WTC11 (cell line): Measurements from ENCODE around the gene SPTB.

Experiments
- CTCF ChIP-seq: fragments of 200-600 bp; IDR thresholded peaks from 2 replicates; pipeline ENCODE4 v1.8.0; 2022; ENCODE audit warnings: antibody characterized with exemption
- FOXP1 ChIP-seq: sonication (generic); formaldehyde crosslinking; IDR thresholded peaks from 2 replicates; pipeline ENCODE4 v1.8.0; 2022; ENCODE audit warnings: missing genetic modification reagents, mild to moderate bottlenecking, moderate library complexity, borderline replicate concordance
- JUN ChIP-seq: sonication (generic); formaldehyde crosslinking; IDR thresholded peaks from 2 replicates; pipeline ENCODE4 v1.8.0; 2023; ENCODE audit warnings: mild to moderate bottlenecking, missing genetic modification reagents
- OVOL2 ChIP-seq: fragments of 250-450 bp; sonication (Bioruptor Pico); IDR thresholded peaks from 2 replicates; pipeline ENCODE4 v1.9.0; 2021; ENCODE audit warnings: mild to moderate bottlenecking, borderline replicate concordance
- TEAD4 ChIP-seq: sonication (generic); formaldehyde crosslinking; IDR thresholded peaks from 2 replicates; pipeline ENCODE4 v1.8.0; 2022; ENCODE audit warnings: mild to moderate bottlenecking, missing genetic modification reagents
- ZBTB21 ChIP-seq: sonication (generic); formaldehyde crosslinking; IDR thresholded peaks from 2 replicates; pipeline ENCODE4 v1.8.1; 2023; ENCODE audit warnings: mild to moderate bottlenecking, missing genetic modification reagents, borderline replicate concordance
- ZNF138 ChIP-seq: sonication (generic); formaldehyde crosslinking; conservative IDR thresholded peaks from 2 replicates; pipeline ENCODE4 v1.8.1; 2022; ENCODE audit warnings: mild to moderate bottlenecking, moderate library complexity, missing genetic modification reagents
- TF ChIP-seq, protein P1 (sequence below): sonication (generic); formaldehyde crosslinking; IDR thresholded peaks from 2 replicates; pipeline ENCODE4 v1.8.0; 2023; ENCODE audit warnings: missing genetic modification reagents
- TF ChIP-seq, protein P2 (sequence below): sonication (generic); formaldehyde crosslinking; IDR thresholded peaks from 2 replicates; pipeline ENCODE4 v1.8.0; 2022; ENCODE audit warnings: mild to moderate bottlenecking, missing genetic modification reagents

- no peak for TF ChIP-seq OVOL2 (CRISPR knock-in tag)
- TF ChIP-seq, protein P1, sequence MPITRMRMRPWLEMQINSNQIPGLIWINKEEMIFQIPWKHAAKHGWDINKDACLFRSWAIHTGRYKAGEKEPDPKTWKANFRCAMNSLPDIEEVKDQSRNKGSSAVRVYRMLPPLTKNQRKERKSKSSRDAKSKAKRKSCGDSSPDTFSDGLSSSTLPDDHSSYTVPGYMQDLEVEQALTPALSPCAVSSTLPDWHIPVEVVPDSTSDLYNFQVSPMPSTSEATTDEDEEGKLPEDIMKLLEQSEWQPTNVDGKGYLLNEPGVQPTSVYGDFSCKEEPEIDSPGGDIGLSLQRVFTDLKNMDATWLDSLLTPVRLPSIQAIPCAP = no peak
- no peak for TF ChIP-seq FOXP1 (CRISPR knock-in tag)
- no peak for TF ChIP-seq ZBTB21 (CRISPR knock-in tag)
- no peak for TF ChIP-seq CTCF
- no peak for TF ChIP-seq JUN (CRISPR knock-in tag)
- TF ChIP-seq, protein P2, sequence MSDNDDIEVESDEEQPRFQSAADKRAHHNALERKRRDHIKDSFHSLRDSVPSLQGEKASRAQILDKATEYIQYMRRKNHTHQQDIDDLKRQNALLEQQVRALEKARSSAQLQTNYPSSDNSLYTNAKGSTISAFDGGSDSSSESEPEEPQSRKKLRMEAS = no peak
- TF ChIP-seq TEAD4 (CRISPR knock-in tag) = no peak
- TF ChIP-seq ZNF138 (CRISPR knock-in tag) = no peak
Measured at GRCh38 chr14:64825006-64825405, 54.7 kb downstream of the SPTB start.
